K562 (cell line): ENCODE results near the gene HPCAL1. TPM values are rescaled to one million over a fixed set of nuclear protein-coding genes. Genes with fewer than 3 reads are reported as not detected.

Experiments used
- ATAC-seq: fragments of 200-7000 bp; cut with Tn5 transposase; 3 replicates; pipeline ENCODE4 v1.9.1; 2020; ENCODE audit warnings: moderate library complexity
- BruUV-seq: library from RNA; stranded (reverse); fragments of 400-500 nt; replicated peaks from 2 replicates; lab custom pipeline; 2021; lab: Mats Ljungman, UMichigan
- CTCF ChIA-PET: fragments of 300-600 bp; formaldehyde crosslinking; extraction: SDS; loops from one replicate; lab custom pipeline; 2021; ENCODE audit warnings: low intra/inter-chr PET ratio; lab: Yijun Ruan, JAX
- POLR2A ChIA-PET: fragments of 300-600, 350-650 bp; sonication (Branson Sonifier 250); formaldehyde crosslinking; extraction: SDS; loops from one replicate; lab custom pipeline; 2021; ENCODE audit warnings: antibody characterized with exemption, inconsistent platforms; lab: Yijun Ruan, JAX
- DNase-seq, 4 experiments: peaks; one replicate each; pipeline versions ENCODE4 v3.0.0 to v3.0.0-alpha.2; 2011 to 2018; ENCODE audit warnings: low spot score in 3 of 4, mixed read lengths in 3 of 4; ENCODE audit errors: extremely low read depth in 1 of 4
- FAIRE-seq: peaks from 2 replicates; lab custom pipeline; 2011; peaks lifted over from hg19 to GRCh38; lab: Jason Lieb, UNC
- H2AFZ ChIP-seq: 2 replicates; pipeline ENCODE4 v1.6.0; 2011; ENCODE audit warnings: low read depth, low read length, control low read depth, inconsistent platforms
- H3K27ac ChIP-seq: fragments of 200-600 bp; 3 replicates; pipeline ENCODE4 v1.8.0; 2011; ENCODE audit warnings: low read depth, mild to moderate bottlenecking, control low read depth, inconsistent platforms, low read length, moderate library complexity, mixed read lengths; ENCODE audit errors: extremely low read depth
- H3K27me3 ChIP-seq, 2 experiments: fragments of 300-600 bp in 1 of 2; 2 replicates in 1 of 2; 3 replicates in 1 of 2; pipeline versions ENCODE4 v1.6.0 to v1.8.0; 2011; ENCODE audit warnings: inconsistent platforms in 2 of 2, low read length in 2 of 2, mild to moderate bottlenecking in 1 of 2, mixed read lengths in 1 of 2, moderate library complexity in 1 of 2; ENCODE audit not compliant: control insufficient read depth in 2 of 2, insufficient read depth in 2 of 2
- H3K36me3 ChIP-seq: fragments of 300-600 bp; 3 replicates; pipeline ENCODE4 v1.8.0; 2011; ENCODE audit warnings: mild to moderate bottlenecking, low read length, inconsistent platforms; ENCODE audit not compliant: control insufficient read depth, insufficient read depth
- H3K4me1 ChIP-seq, 2 experiments: fragments of 200-600 bp in 1 of 2; replicated peaks in 1 of 2; 2 replicates in 1 of 2; 3 replicates in 1 of 2; pipeline versions ENCODE4 v1.5.1 to v1.8.0; 2011; ENCODE audit warnings: inconsistent platforms in 2 of 2, low read length in 2 of 2, mild to moderate bottlenecking in 1 of 2, mixed read lengths in 1 of 2, moderate library complexity in 1 of 2; ENCODE audit not compliant: control insufficient read depth in 2 of 2, insufficient read depth in 2 of 2
- H3K4me2 ChIP-seq: 2 replicates; pipeline ENCODE4 v1.6.1; 2011; ENCODE audit warnings: low read length, control low read depth, inconsistent platforms, mixed read lengths; ENCODE audit not compliant: insufficient read depth
- H3K4me3 ChIP-seq: fragments of 200-600 bp; sonication (generic), shearing (Covaris generic); 2 replicates; pipeline ENCODE4 v1.5.1; 2016; ENCODE audit warnings: control low read depth, inconsistent platforms
- H3K79me2 ChIP-seq: fragments of 200-600 bp; 3 replicates; pipeline ENCODE4 v1.8.0; 2011; ENCODE audit warnings: low read length, inconsistent platforms; ENCODE audit not compliant: control insufficient read depth, insufficient read depth
- H3K9ac ChIP-seq, 2 experiments: 2 replicates each; pipeline versions ENCODE4 v1.6.0 to v1.6.1; 2011; ENCODE audit warnings: low read depth in 2 of 2, low read length in 2 of 2, control low read depth in 1 of 2, inconsistent platforms in 1 of 2, mild to moderate bottlenecking in 1 of 2, mixed read lengths in 1 of 2; ENCODE audit not compliant: insufficient read depth in 1 of 2
- H3K9me1 ChIP-seq: one replicate; pipeline ENCODE4 v1.6.0; 2011; ENCODE audit warnings: inconsistent platforms, mild to moderate bottlenecking, low read length, moderate library complexity; ENCODE audit not compliant: control insufficient read depth, insufficient read depth
- H3K9me3 ChIP-seq: replicated peaks from 2 replicates; pipeline ENCODE4 v1.5.1; 2011; ENCODE audit warnings: low read depth, low read length, inconsistent platforms; ENCODE audit not compliant: control insufficient read depth, insufficient read depth
- H4K20me1 ChIP-seq: replicated peaks from 2 replicates; pipeline ENCODE4 v1.6.1; 2011; ENCODE audit warnings: low read length, inconsistent platforms, mixed read lengths; ENCODE audit not compliant: control insufficient read depth, insufficient read depth
- BHLHE40 ChIP-seq: IDR thresholded peaks from 2 replicates; pipeline ENCODE4 v1.6.1; 2011; ENCODE audit warnings: low read length, improper control_type of control experiment
- CC2D1A ChIP-seq: fragments of 450-650 bp; IDR thresholded peaks from 2 replicates; pipeline ENCODE4 v1.6.1; 2017; ENCODE audit warnings: mild to moderate bottlenecking
- CEBPG ChIP-seq, 3 experiments: fragments of 200-800 bp in 1 of 3; sonication (Bioruptor generic) in 1 of 3; sonication (generic) in 1 of 3; formaldehyde crosslinking in 1 of 3; IDR thresholded peaks in 2 of 3; conservative IDR thresholded peaks in 1 of 3; 2 replicates each; pipeline versions ENCODE4 v1.6.1 to v1.8.0; 2016 to 2022; ENCODE audit warnings: missing compliant biosample characterization in 2 of 3, missing genetic modification characterization in 2 of 3, mild to moderate bottlenecking in 1 of 3, missing genetic modification reagents in 1 of 3
- COPS2 ChIP-seq: fragments of 450-650 bp; conservative IDR thresholded peaks from 2 replicates; pipeline ENCODE4 v1.6.1; 2016; ENCODE audit warnings: mild to moderate bottlenecking, moderate library complexity
- MLLT1 ChIP-seq, 2 experiments: fragments of 450-650 bp; IDR thresholded peaks; 2 replicates each; pipeline ENCODE4 v1.6.1; 2016
- PHF21A ChIP-seq: fragments of 450-650 bp; IDR thresholded peaks from 2 replicates; pipeline ENCODE4 v1.6.1; 2017; ENCODE audit warnings: low read depth, borderline replicate concordance
- RFX7 ChIP-seq: fragments of 250-450 bp; sonication (Bioruptor Pico); IDR thresholded peaks from 2 replicates; pipeline ENCODE4 v1.5.1; 2021; ENCODE audit warnings: mild to moderate bottlenecking
- TAF15 ChIP-seq: fragments of 200-400 bp; formaldehyde crosslinking; IDR thresholded peaks from 2 replicates; pipeline ENCODE4 v1.6.1; 2017; ENCODE audit warnings: mild to moderate bottlenecking, low read depth, low read length, moderate library complexity
- TCFL5 ChIP-seq: fragments of 250-450 bp; sonication (Bioruptor Pico); conservative IDR thresholded peaks from 2 replicates; pipeline ENCODE4 v1.6.1; 2021; ENCODE audit warnings: mild to moderate bottlenecking, moderate library complexity, matching md5 sums
- ZNF197 ChIP-seq: fragments of 200-800 bp; sonication (Bioruptor generic); IDR thresholded peaks from 2 replicates; pipeline ENCODE4 v1.6.1; 2016; ENCODE audit warnings: low read depth, missing genetic modification characterization, missing compliant biosample characterization
- ZNF445 ChIP-seq: fragments of 250-450 bp; sonication (Bioruptor Pico); IDR thresholded peaks from 2 replicates; pipeline ENCODE4 v1.4.0; 2020; ENCODE audit warnings: low read depth, mild to moderate bottlenecking, moderate library complexity
- ZNF507 ChIP-seq: conservative IDR thresholded peaks from 2 replicates; pipeline ENCODE4 v1.6.1; 2017; ENCODE audit warnings: missing genetic modification characterization, missing compliant biosample characterization
- ZNF75A ChIP-seq: fragments of 450-650 bp; formaldehyde crosslinking; IDR thresholded peaks from 2 replicates; pipeline ENCODE4 v1.4.0; 2020; ENCODE audit warnings: mild to moderate bottlenecking
- WGBS: fragments of 100-300 bp; shearing (Covaris generic); methylation state at CpG from one replicate; pipeline ENCODE4 v1.1.6; 2016; ENCODE audit warnings: low coverage, mixed read lengths; ENCODE audit not compliant: insufficient coverage; ENCODE audit errors: missing lambda C conversion rate; 5-methylcytosine and 5-hydroxymethylcytosine counted together
- in situ Hi-C: fragments of 300-500 bp; cut with MboI; formaldehyde crosslinking; loops from 4 replicates; pipeline ENCODE4 v1.15.0; 2018; ENCODE audit warnings: inconsistent platforms, mixed read lengths
- intact Hi-C: fragments of 100-400 bp; cut with micrococcal nuclease; formaldehyde crosslinking; loops from 2 replicates; pipeline ENCODE4 v1.14.2; 2022
- polyA plus RNA-seq, 8 experiments: library from polyadenylated mRNA; depleted of rRNA in 4 of 8; stranded (reverse) in 5 of 8; unstranded in 3 of 8; fragments of >200 nt; fragmentation: Nextera tagmentation in 2 of 8; fragmentation: Illumina TruSeq in 1 of 8; extraction: Ambion mirVana in 2 of 8; extraction: Trizol in 1 of 8; gene quantifications; 2 replicates each; pipeline versions ENCODE4 v1.2.1 to v1.2.3, GENCODE V29; 2011 to 2014; ENCODE audit warnings: inconsistent platforms in 1 of 8, missing spikeins in 1 of 8
- total RNA-seq, 7 experiments: library from RNA; depleted of rRNA in 6 of 7; stranded (reverse); fragments of >200 nt in 6 of 7; fragmentation: Illumina TruSeq in 2 of 7; extraction: Trizol in 2 of 7; gene quantifications; 2 replicates each; pipeline versions ENCODE4 v1.2.1 to v1.2.3, GENCODE V29; 2011 to 2021; ENCODE audit warnings: low replicate concordance in 1 of 7
- TF ChIP-seq, protein P1 (sequence below): fragments of 450-650 bp; formaldehyde crosslinking; IDR thresholded peaks from 2 replicates; pipeline ENCODE4 v1.4.0; 2020; ENCODE audit warnings: mild to moderate bottlenecking, mixed read lengths
- TF ChIP-seq, protein P2 (sequence below): fragments of 450-650 bp; IDR thresholded peaks from 2 replicates; pipeline ENCODE4 v1.7.0; 2016; ENCODE audit warnings: borderline replicate concordance

The HPCAL1 gene
- total and polyA plus RNA-seq, 9 of the 15 experiments (the other 6 are each of a cell fraction or from before 2014, with no cell fraction given), result 2.7 to 65.5 (median 23.9) TPM

GRCh38 chr2:10452956-10453904 lies 150.5 kb downstream of the HPCAL1 start:
- Histone ChIP-seq H3K4me3 (no peak overlapping the region), H3K36me3 (no peaks in the 10 kb centered on the region), H3K4me1 (peaks cover 10 to 22% of the 10 kb centered on the region in 2 experiments; a peak in 4 of 5 replicates), H3K4me2 (no peak overlapping the region), H3K9ac (no peak overlapping the region; a peak in 1 of 4 replicates), H3K9me1 (no peaks in the 10 kb centered on the region), H3K27ac (no peak overlapping the region), H2AFZ (no peak overlapping the region), H3K79me2 (peaks cover 13% of the 10 kb centered on the region), H4K20me1 (0 out of 2 replicates have a peak, but pooled peaks cover 3% of the 10 kb centered on the region), H3K9me3 (no peaks in the 10 kb centered on the region), H3K27me3 (peaks cover 14 to 22% of the 10 kb centered on the region in 2 experiments; a peak in 3 of 5 replicates)
- intact Hi-C loops (no loop called here), in situ Hi-C loops (no loop called here)
- CTCF ChIA-PET, result no interaction called here
- 46% methylated on average over 15 of the region's 17 CpGs for WGBS
- BruUV-seq, result no TSS peak
- ATAC-seq (no peak), FAIRE-seq (no peak), DNase-seq (no peak)
- TF ChIP-seq BHLHE40 (no peak), TAF15 (no peak), ZNF507 (tag) (no peak), RFX7 (no peak), ZNF75A (CRISPR knock-in tag) (no peak), MLLT1 (IDR thresholded peaks at IDR 0.05) (no peak), COPS2 (no peak), ZNF445 (CRISPR knock-in tag) (no peak), ZNF197 (CRISPR knock-in tag) (no peak), CEBPG (CRISPR knock-in tag; IDR thresholded peaks at IDR 0.05) (no peak), CEBPG (tag; conservative IDR thresholded peaks at IDR 0.05 in 1 of 2, IDR thresholded peaks at IDR 0.05 in 1 of 2) (no peak), TCFL5 (CRISPR knock-in tag) (no peak), PHF21A (no peak), CC2D1A (no peak)
- TF ChIP-seq, protein P1, sequence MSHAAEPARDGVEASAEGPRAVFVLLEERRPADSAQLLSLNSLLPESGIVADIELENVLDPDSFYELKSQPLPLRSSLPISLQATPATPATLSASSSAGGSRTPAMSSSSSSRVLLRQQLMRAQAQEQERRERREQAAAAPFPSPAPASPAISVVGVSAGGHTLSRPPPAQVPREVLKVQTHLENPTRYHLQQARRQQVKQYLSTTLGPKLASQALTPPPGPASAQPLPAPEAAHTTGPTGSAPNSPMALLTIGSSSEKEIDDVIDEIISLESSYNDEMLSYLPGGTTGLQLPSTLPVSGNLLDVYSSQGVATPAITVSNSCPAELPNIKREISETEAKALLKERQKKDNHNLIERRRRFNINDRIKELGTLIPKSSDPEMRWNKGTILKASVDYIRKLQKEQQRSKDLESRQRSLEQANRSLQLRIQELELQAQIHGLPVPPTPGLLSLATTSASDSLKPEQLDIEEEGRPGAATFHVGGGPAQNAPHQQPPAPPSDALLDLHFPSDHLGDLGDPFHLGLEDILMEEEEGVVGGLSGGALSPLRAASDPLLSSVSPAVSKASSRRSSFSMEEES (CRISPR knock-in tag), result no peak
- TF ChIP-seq, protein P2, sequence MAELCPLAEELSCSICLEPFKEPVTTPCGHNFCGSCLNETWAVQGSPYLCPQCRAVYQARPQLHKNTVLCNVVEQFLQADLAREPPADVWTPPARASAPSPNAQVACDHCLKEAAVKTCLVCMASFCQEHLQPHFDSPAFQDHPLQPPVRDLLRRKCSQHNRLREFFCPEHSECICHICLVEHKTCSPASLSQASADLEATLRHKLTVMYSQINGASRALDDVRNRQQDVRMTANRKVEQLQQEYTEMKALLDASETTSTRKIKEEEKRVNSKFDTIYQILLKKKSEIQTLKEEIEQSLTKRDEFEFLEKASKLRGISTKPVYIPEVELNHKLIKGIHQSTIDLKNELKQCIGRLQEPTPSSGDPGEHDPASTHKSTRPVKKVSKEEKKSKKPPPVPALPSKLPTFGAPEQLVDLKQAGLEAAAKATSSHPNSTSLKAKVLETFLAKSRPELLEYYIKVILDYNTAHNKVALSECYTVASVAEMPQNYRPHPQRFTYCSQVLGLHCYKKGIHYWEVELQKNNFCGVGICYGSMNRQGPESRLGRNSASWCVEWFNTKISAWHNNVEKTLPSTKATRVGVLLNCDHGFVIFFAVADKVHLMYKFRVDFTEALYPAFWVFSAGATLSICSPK, result no peak
- POLR2A ChIA-PET, result interaction anchor here (0.6 to 7.0 kb wide), 4 partner anchors 8 to 410 kb away, joined by 3 to 54 read pairs (median 5); partner anchors contain the start of gene KLF11
